H9 (cell line): ENCODE data around the gene NFU1. TPM values are rescaled to one million over a fixed set of nuclear protein-coding genes. Genes with fewer than 3 reads are reported as not detected.

Source experiments
- DNase-seq: peaks from one replicate; pipeline ENCODE4 v3.0.0-alpha.2; 2017
- H2AFZ ChIP-seq: one replicate; pipeline ENCODE4 v1.6.1; 2013; ENCODE audit warnings: mild to moderate bottlenecking, low read length, control low read depth, moderate library complexity
- H2AK5ac ChIP-seq: 2 replicates; pipeline ENCODE4 v1.6.1; 2013; ENCODE audit warnings: low read length, control low read depth, mixed read lengths; ENCODE audit not compliant: insufficient read length
- H2BK120ac ChIP-seq: one replicate; pipeline ENCODE4 v1.6.1; 2013; ENCODE audit warnings: low read depth, mild to moderate bottlenecking, low read length, control low read depth, inconsistent platforms; ENCODE audit not compliant: poor library complexity, severe bottlenecking
- H2BK12ac ChIP-seq: 2 replicates; pipeline ENCODE4 v1.6.1; 2013; ENCODE audit warnings: low read length, control low read depth, mixed read lengths, low read depth; ENCODE audit not compliant: insufficient read length
- H2BK15ac ChIP-seq: 2 replicates; pipeline ENCODE4 v1.6.1; 2013; ENCODE audit warnings: low read depth, low read length, control low read depth
- H2BK20ac ChIP-seq: one replicate; pipeline ENCODE4 v1.6.1; 2013; ENCODE audit warnings: low read depth, mild to moderate bottlenecking, low read length, control low read depth, inconsistent platforms; ENCODE audit not compliant: poor library complexity, severe bottlenecking
- H2BK5ac ChIP-seq: 2 replicates; pipeline ENCODE4 v1.6.1; 2013; ENCODE audit warnings: low read length, control low read depth, mixed read lengths; ENCODE audit not compliant: insufficient read length
- H3K14ac ChIP-seq: 2 replicates; pipeline ENCODE4 v1.6.1; 2013; ENCODE audit warnings: low read length, control low read depth; ENCODE audit not compliant: insufficient read depth
- H3K18ac ChIP-seq: 2 replicates; pipeline ENCODE4 v1.6.1; 2013; ENCODE audit warnings: low read depth, mild to moderate bottlenecking, mixed read lengths, low read length, control low read depth; ENCODE audit not compliant: insufficient read length
- H3K23ac ChIP-seq: 2 replicates; pipeline ENCODE4 v1.6.1; 2013; ENCODE audit warnings: low read length, control low read depth, mixed read lengths, low read depth; ENCODE audit not compliant: insufficient read length
- H3K23me2 ChIP-seq: 2 replicates; pipeline ENCODE4 v1.6.1; 2013; ENCODE audit warnings: low read depth, mild to moderate bottlenecking, mixed read lengths, low read length, control low read depth; ENCODE audit not compliant: insufficient read length, poor library complexity, severe bottlenecking
- H3K27ac ChIP-seq: 2 replicates; pipeline ENCODE4 v1.5.1; 2013; ENCODE audit warnings: low read length, control low read depth, mixed read lengths, low read depth; ENCODE audit not compliant: insufficient read length
- H3K27me3 ChIP-seq: 2 replicates; pipeline ENCODE4 v1.6.1; 2013; ENCODE audit warnings: low read length, control low read depth, inconsistent platforms; ENCODE audit not compliant: insufficient read depth
- H3K4ac ChIP-seq: 2 replicates; pipeline ENCODE4 v1.6.1; 2013; ENCODE audit warnings: low read depth, mild to moderate bottlenecking, control low read depth, inconsistent platforms, low read length, moderate library complexity
- H3K4me1 ChIP-seq: 2 replicates; pipeline ENCODE4 v1.6.1; 2013; ENCODE audit warnings: low read length, control low read depth, inconsistent platforms; ENCODE audit not compliant: insufficient read depth
- H3K4me2 ChIP-seq: 2 replicates; pipeline ENCODE4 v1.6.1; 2013; ENCODE audit warnings: low read length, control low read depth, mixed read lengths; ENCODE audit not compliant: insufficient read length, insufficient read depth
- H3K56ac ChIP-seq: 2 replicates; pipeline ENCODE4 v1.6.1; 2013; ENCODE audit warnings: low read depth, mild to moderate bottlenecking, mixed read lengths, low read length, control low read depth; ENCODE audit not compliant: insufficient read length
- H3K79me1 ChIP-seq: 2 replicates; pipeline ENCODE4 v1.6.1; 2013; ENCODE audit warnings: low read depth, mild to moderate bottlenecking, moderate library complexity, low read length, control low read depth, inconsistent platforms; ENCODE audit not compliant: insufficient read depth, poor library complexity, severe bottlenecking
- H3K79me2 ChIP-seq: 2 replicates; pipeline ENCODE4 v1.6.1; 2013; ENCODE audit warnings: low read length, control low read depth, inconsistent platforms; ENCODE audit not compliant: insufficient read depth
- H3K9ac ChIP-seq: 2 replicates; pipeline ENCODE4 v1.6.1; 2013; ENCODE audit warnings: low read length, control low read depth, mixed read lengths; ENCODE audit not compliant: insufficient read length; ENCODE audit errors: extremely low read depth
- H3K9me3 ChIP-seq: one replicate; pipeline ENCODE4 v1.6.1; 2013; ENCODE audit warnings: low read depth, low read length, inconsistent platforms; ENCODE audit not compliant: control insufficient read depth
- H3T11ph ChIP-seq: one replicate; pipeline ENCODE4 v1.6.1; 2013; ENCODE audit warnings: mild to moderate bottlenecking, low read length, control low read depth, inconsistent platforms
- H4K20me1 ChIP-seq: one replicate; pipeline ENCODE4 v1.6.1; 2013; ENCODE audit not compliant: control insufficient read depth, insufficient read length, insufficient read depth
- H4K5ac ChIP-seq: 2 replicates; pipeline ENCODE4 v1.6.1; 2013; ENCODE audit warnings: low read depth, mild to moderate bottlenecking, mixed read lengths, low read length, control low read depth; ENCODE audit not compliant: insufficient read length
- H4K8ac ChIP-seq: replicated peaks from 2 replicates; pipeline ENCODE4 v1.6.1; 2013; ENCODE audit warnings: low read length, control low read depth, mixed read lengths, low read depth; ENCODE audit not compliant: insufficient read length
- H4K91ac ChIP-seq: 2 replicates; pipeline ENCODE4 v1.6.1; 2013; ENCODE audit warnings: low read depth, mild to moderate bottlenecking, moderate library complexity, mixed read lengths, low read length, control low read depth; ENCODE audit not compliant: insufficient read length
- H3K27ac Mint-ChIP-seq, 3 experiments: 2 replicates in 2 of 3; 3 replicates in 1 of 3; pipeline ENCODE4 v1.8.0; 2020 to 2021; ENCODE audit warnings: mixed read lengths in 3 of 3, mild to moderate bottlenecking in 1 of 3, moderate library complexity in 1 of 3
- H3K27me3 Mint-ChIP-seq: 2 replicates; pipeline ENCODE4 v1.8.0; 2021; ENCODE audit warnings: low read depth, mild to moderate bottlenecking, moderate library complexity, mixed read lengths
- H3K36me3 Mint-ChIP-seq, 3 experiments: 2 replicates in 2 of 3; 3 replicates in 1 of 3; pipeline ENCODE4 v1.8.0; 2020 to 2021; ENCODE audit warnings: low read depth in 3 of 3, mixed read lengths in 3 of 3; ENCODE audit not compliant: insufficient read depth in 1 of 3
- H3K4me1 Mint-ChIP-seq, 2 experiments: 2 replicates each; pipeline ENCODE4 v1.8.0; 2020; ENCODE audit warnings: mixed read lengths in 2 of 2
- H3K4me3 Mint-ChIP-seq, 2 experiments: 2 replicates in 1 of 2; 3 replicates in 1 of 2; pipeline ENCODE4 v1.8.0; 2020 to 2021; ENCODE audit warnings: mild to moderate bottlenecking in 2 of 2, mixed read lengths in 2 of 2, moderate library complexity in 1 of 2
- H3K9me3 Mint-ChIP-seq, 2 experiments: 2 replicates in 1 of 2; 3 replicates in 1 of 2; pipeline ENCODE4 v1.8.0; 2020; ENCODE audit warnings: mild to moderate bottlenecking in 2 of 2, mixed read lengths in 2 of 2, moderate library complexity in 1 of 2
- WGBS: extraction: QIAGEN DNeasy Blood & Tissue Kit; methylation state at CpG from one replicate; pipeline ENCODE4 v1.1.7; 2013; ENCODE audit warnings: missing lambda C conversion rate, low lambda C conversion rate, mixed read lengths; ENCODE audit not compliant: insufficient read length; ENCODE audit errors: extremely low coverage; 5-methylcytosine and 5-hydroxymethylcytosine counted together
- total RNA-seq: library from RNA; stranded (reverse); gene quantifications from 2 replicates; pipeline ENCODE4 v1.2.1, GENCODE V29; 2021
- TF ChIP-seq, protein P1 (sequence below): fragments of 200-600 bp; sonication (generic); conservative IDR thresholded peaks from 3 replicates; pipeline ENCODE4 v1.8.0; 2021; ENCODE audit warnings: antibody characterized with exemption, mild to moderate bottlenecking

The NFU1 gene
- total RNA-seq, 1 experiment from 2014 or later: 61.4 TPM

DNA sequence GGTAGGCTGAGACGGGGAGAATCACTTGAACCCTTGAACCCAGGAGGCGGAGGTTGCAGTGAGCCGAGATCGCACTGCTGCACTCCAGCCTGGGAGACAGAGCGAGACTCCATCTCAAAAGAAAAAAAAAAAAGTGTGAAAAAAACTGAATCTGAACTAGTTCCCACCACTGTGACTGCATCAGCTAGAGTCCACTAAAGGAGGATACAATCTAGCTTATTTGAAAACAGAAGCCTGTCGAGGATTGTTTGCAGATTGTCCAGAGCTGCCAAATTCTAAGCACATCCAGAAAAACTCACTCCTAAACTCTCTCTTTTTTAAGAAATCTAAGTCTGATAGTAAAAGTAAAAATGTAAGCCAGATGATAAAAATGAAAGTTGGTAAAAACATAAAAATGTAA is 60.8 kb downstream of the NFU1 start:
- Mint-ChIP-seq H3K36me3 (peaks cover 11 to 22% (median 19%) of the 10 kb centered on the region in 3 experiments; a peak in 5 of 7 replicates), H3K27me3 (no peaks in the 10 kb centered on the region), H3K9me3 (no peaks in the 10 kb centered on the region), H3K4me1 (peaks cover 7 to 8% of the 10 kb centered on the region in 2 experiments; a peak in 3 of 4 replicates), H3K4me3 (no peak overlapping the region), H3K27ac (peak overlapping the region in 2 of 3 experiments; percentile 40 to 93; a peak in 3 of 7 replicates)
- no peak for DNase-seq
- Histone ChIP-seq H4K5ac (no peak overlapping the region), H2BK120ac (no peak overlapping the region), H3K4ac (no peak overlapping the region), H3K23me2 (no peaks in the 10 kb centered on the region), H3K27me3 (no peaks in the 10 kb centered on the region), H3K9me3 (no peaks in the 10 kb centered on the region), H4K20me1 (no peaks in the 10 kb centered on the region), H3K79me1 (peaks cover 3% of the 10 kb centered on the region), H3K4me1 (no peaks in the 10 kb centered on the region), H2AFZ (no peak overlapping the region), H2BK5ac (no peak overlapping the region), H3K18ac (no peak overlapping the region), H2BK15ac (no peak overlapping the region), H3K79me2 (peaks cover 3% of the 10 kb centered on the region; the same call in 1 of the 2 replicates), H3K9ac (no peak overlapping the region), H3K27ac (no peak overlapping the region), H2BK20ac (no peak overlapping the region), H4K8ac (no peak overlapping the region), H2AK5ac (no peak overlapping the region), H4K91ac (no peak overlapping the region), H3K4me2 (no peak overlapping the region), H2BK12ac (no peak overlapping the region), H3K23ac (no peak overlapping the region), H3K56ac (no peak overlapping the region), H3T11ph (no peak overlapping the region), H3K14ac (no peak overlapping the region)
- WGBS: no CpG with 5 or more reads among the region's 6 CpGs
- TF ChIP-seq, protein P1, sequence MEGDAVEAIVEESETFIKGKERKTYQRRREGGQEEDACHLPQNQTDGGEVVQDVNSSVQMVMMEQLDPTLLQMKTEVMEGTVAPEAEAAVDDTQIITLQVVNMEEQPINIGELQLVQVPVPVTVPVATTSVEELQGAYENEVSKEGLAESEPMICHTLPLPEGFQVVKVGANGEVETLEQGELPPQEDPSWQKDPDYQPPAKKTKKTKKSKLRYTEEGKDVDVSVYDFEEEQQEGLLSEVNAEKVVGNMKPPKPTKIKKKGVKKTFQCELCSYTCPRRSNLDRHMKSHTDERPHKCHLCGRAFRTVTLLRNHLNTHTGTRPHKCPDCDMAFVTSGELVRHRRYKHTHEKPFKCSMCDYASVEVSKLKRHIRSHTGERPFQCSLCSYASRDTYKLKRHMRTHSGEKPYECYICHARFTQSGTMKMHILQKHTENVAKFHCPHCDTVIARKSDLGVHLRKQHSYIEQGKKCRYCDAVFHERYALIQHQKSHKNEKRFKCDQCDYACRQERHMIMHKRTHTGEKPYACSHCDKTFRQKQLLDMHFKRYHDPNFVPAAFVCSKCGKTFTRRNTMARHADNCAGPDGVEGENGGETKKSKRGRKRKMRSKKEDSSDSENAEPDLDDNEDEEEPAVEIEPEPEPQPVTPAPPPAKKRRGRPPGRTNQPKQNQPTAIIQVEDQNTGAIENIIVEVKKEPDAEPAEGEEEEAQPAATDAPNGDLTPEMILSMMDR: no peak
